HG03039 (cell line): ENCODE measurements around the gene C12orf60.

Experiments
- ATAC-seq: cut with Tn5 transposase; IDR thresholded peaks from one replicate; pipeline ENCODE4 v1.9.1; 2021; ENCODE audit warnings: mild to moderate bottlenecking, moderate library complexity; ENCODE audit not compliant: unreplicated experiment

Gene C12orf60

DNA sequence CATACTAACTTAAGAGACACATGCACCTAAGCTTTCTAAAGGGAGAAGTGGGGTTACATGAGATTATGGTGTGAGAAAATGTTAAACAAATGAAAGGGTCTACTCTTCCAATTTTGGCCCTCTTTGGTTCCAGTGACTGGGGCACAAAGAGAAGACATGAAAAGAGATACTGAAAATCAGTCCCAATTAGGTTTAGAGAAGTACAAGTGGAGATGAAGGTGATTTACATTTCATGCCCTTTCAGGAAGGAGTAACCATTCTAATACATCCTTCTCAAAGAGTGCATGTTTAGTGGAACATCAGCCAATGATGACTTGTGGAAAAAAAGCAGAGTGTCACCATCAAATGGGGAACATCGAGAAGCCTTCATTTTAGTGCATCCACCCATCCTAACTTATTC lies 67.8 kb downstream of the C12orf60 start:
- ATAC-seq, result no peak

DNA sequence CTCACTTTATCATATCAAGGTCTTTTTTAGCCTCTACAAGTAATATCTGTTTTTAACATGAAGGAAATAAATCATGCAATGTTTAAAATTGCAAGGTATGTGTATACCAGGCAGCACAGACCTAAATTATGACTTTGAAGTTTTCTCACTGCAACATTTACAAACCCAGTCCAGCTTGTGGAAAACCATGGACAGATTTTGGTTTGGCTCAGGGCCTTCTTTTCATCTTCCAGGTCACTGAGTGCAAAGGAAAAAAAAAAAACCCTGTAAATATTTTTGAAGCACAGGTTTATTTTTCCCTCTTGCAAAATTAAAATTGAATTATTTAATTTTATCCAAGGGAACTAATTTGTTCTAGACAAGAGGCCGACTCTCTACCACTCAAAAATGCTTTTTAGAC lies 68.4 kb downstream of the C12orf60 start:
- no peak for ATAC-seq

DNA sequence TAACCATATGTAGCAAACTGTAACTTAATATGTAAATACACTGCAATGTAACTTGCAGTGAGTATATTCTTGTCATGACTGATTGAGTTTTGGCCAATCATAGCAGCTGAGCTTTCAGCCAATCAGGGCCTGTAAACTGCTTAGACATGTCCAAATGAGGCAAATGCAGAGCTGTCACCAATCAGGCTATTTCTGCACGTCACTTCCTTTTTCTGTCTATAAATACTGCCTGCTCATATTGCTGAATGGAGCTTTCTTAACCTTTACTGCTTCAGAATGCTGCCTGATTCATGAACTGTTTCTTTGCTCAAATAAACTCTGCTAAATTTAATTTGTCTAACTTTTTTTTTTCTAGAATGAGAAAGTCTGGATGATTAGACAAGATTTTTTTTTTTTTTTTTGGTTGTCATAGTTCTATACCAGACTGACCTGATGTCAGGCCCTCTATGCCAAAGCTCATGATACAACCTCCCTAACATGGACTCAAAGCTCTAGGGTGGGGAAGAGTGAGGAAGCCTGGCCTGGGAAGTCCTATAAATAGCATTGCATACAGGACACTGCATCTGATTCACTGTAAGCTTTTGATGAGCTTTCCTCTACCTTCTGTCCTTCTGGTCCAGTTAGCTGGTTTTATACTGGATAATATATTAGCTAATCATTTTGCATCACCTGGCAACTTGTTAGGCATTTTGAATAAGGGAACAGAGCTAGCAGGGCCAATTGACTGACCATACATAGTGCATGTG lies 70.1 kb downstream of the C12orf60 start:
- no peak for ATAC-seq
